HG03175 (cell line): ENCODE measurements around the gene WDR5.

Experiments used
- ATAC-seq: cut with Tn5 transposase; IDR thresholded peaks from one replicate; pipeline ENCODE4 v1.9.1; 2021; ENCODE audit warnings: mild to moderate bottlenecking, moderate library complexity; ENCODE audit not compliant: unreplicated experiment

WDR5 gene

DNA sequence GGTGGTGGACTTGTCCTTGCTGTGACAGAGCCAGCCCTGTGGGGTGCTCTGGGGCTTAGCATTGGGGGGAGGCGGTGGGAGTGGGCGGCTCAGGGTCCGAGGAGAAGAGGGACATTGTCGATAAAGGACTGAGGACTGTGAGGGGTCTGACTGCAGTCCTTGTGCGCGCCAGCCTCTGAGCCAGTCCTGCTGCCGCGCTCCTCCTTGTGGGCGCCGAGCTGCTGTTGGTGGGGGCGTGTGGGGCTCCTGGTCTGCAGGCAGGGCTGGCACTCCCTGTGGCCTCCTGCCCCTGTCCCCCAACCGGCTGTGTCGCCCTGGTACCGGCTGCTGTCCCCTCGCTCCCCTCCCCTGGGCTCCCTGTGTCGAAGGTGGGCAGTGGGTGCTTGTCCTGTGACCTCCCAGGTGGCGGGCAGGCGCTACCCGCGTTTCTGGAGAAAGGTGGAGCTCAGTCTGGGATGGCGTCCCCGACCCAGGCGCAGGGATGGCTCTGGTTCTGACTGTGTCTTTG lies 21.6 kb downstream of the WDR5 start:
- ATAC-seq, result no peak

DNA sequence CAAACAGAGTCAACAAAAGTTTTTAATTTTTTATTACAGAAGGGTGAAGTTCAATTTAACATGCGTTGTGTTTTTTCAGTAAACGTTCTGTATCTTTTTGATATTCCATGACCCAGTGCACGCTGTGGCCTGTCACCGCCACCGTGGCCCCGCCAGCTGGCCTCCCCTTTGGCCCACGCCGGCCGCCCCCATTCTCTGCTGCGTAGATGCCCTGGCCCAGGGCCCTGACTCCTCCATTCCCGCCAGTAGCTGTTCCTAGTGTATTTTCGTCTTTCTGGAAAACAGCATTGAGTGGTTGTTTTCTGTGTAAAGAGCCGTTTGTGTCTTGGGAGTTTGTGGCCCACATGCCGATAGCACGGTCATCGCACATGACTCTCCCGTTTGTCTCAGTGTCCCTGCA lies 22.4 kb downstream of the WDR5 start:
- no peak for ATAC-seq

DNA sequence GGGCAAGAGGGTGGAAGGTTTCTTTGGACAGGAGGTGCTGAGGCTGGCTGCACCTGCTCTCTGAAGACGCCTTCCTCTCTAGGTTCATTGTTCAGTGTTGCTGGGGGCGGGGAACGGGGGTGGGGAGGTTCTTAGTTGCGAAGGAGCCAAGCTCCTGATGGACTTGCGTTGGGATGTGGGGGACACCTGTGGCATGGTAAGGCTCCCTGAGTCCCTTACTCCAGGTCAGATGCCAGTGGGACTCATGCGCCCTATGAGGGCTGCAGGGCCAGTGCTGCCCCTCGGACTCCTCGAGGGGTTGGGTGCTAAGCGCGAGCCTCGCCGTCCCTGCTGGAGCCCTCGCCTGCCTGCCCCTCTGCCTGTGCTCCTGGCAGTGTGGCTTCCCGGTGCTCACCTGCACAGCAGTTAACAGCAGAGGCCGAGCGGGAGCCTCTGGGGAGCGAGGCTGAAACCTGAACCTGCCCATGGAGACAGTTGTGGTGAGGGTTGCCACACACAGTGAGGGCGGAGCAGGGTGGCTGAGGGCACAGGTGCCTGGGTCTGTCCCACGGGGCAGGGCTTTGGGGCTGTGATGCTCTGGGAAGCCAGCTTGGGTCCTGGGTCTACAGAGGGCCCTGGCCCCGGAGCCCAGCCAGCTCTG lies 23.0 kb downstream of the WDR5 start:
- ATAC-seq, result no peak

DNA sequence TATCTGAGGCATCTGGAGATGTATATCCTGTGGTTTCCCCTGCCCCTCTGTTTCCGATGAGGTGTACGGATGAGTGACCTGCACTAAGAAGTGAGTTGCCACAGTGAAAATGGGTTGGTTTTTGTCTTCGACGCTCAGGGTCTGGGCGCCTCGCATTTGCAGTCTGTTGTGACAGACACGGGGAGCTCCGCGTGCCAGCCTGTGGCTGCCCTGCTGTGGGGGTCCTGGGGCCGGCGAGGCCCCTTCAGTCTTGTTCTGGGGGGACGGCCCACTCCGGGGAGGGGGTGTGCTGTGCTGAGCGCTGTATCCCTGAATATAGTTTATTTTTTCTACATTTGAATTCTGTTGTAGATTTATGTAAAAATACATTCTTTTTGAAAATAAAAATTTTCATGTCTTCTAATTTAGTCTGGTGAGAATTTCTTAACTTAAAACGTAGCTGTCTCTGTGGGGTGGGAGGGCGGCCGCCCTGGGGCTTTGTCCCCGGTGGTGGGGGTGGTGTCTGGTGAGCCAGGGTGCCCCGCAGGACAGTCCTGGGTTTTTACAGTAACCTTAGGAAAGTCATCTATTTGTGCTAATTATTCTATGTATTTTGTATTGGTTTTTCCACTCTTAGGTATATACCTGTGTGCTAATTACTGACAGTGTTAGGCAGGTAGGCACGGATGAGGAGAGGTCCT lies 23.8 kb downstream of the WDR5 start:
- ATAC-seq, result no peak

DNA sequence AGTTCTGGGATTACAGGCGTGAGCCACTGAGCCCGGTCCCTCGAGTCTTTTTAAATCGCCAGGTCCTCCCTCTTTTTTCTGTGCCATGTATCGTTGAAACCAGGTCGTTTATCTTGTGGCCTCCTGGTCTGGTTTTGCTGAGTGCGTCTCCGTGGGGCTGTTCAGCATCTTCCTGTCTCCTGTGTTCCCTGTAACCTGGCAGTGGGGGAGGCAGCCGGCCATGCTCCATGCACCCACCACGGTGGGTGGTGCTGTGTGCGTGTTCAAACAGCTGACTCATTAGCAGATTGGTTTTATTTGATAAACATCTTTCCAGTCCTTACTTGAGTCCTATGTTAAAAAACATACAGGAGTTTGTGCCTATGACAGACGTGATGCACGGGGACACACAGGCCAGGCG lies 25.8 kb downstream of the WDR5 start:
- ATAC-seq, result no peak

DNA sequence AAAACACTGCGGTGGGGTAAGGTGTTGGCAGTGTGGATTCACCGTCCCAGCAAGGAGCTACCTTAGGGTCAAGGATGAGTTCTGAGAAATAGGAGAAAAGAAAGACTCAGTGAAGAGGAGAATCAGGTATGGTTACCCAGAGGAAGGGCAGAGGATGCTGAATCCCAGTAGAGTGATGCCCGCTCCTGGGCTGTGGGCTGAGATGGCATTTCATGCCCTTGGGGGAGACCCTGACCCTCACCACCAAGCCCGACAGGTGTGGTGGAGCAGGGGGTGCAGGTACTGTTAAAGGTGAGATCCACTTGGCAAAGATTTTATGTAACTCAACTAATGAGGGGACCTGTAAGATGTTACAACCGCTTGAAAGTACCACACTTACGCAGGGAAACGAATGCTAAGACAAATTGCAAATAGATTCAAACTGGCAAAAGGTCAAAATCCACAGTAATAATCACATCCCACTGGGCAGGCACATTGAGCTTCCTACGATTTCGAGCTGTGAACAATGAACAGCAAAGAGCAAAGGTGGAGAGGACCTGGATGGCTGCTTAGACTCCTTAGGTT lies 26.4 kb downstream of the WDR5 start:
- ATAC-seq, result no peak

DNA sequence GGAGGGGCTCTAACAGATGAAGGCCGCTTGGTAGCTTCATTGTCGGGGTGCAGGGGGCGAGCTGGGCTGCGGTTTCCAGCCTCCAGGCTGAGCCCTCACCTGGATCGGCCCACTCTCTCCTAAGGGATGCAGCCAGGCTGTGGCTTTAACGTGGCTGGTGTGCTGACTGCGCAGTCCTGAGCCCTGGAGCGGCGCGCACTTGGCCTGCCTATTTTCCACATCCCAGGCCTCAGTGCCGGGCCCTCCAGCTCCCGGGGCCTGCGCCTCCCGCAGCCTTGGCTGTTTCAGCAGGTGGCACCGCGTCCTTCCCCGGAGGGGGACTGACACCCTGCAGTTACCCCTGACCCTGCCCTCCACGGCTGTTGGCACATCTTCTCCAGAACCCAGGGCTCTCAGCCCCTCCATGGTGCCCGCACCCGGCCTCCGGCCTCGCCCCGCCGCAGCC lies 27.1 kb downstream of the WDR5 start:
- no peak for ATAC-seq

DNA sequence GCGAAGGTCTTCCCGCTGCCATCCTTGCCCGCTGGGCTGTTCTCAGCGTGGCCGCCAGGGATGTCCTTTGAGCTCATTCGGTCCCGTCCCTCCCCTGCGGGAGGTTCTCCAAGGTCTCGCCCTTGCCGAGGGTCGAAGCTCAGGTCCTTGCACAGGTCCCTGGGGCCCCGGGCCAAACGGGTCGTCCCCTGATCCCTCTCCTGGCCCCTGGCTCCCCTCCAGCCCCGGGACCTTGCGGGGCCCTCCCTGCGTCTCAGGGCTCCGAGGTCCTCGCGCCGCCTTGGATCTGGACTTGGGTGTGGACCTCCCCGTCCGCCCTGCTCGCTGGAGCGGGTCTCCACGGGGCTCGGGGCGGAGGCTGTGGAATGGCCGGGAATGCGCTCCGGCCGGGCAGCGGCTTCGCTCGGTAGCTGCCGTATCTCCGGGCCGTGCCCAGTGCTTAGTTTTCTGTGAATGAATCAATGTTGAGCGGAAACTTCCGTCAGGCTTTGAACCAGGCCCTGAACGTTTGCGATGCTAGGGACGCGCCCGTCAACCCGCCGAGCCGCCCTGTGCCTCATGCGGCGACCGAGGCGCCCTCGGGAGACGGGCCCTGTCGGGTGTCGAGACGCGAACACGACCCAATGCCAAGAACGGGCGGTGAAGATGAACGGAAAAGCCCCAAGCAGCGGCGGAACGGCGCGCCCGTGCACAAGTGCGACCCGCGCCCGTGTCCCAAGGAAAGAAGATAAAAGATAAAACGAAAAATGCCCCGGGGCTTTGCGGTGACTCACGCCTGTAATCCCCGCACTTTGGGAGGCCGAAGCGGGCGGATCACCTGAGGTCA lies 27.7 kb downstream of the WDR5 start:
- no peak for ATAC-seq

DNA sequence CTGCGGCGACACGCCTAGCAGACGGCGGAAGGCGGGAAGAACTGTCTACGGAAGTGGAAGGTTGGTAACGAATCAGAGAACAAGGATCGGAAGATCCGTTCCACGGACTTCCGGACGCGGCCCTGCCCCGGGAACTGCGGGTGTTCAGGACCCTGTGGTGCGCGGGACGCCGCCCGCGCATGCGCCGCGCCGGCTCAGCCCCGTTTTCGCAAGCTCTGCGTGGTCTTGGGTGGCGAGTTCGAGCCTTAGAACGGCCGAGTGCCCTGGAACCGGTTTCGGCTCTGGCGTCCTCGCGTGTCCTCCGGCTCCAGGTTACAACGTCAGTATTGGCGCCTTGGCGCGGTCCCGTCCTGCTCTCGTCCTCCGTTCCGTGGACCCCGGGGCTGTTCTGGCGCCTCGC lies 29.0 kb downstream of the WDR5 start:
- ATAC-seq, result no peak

DNA sequence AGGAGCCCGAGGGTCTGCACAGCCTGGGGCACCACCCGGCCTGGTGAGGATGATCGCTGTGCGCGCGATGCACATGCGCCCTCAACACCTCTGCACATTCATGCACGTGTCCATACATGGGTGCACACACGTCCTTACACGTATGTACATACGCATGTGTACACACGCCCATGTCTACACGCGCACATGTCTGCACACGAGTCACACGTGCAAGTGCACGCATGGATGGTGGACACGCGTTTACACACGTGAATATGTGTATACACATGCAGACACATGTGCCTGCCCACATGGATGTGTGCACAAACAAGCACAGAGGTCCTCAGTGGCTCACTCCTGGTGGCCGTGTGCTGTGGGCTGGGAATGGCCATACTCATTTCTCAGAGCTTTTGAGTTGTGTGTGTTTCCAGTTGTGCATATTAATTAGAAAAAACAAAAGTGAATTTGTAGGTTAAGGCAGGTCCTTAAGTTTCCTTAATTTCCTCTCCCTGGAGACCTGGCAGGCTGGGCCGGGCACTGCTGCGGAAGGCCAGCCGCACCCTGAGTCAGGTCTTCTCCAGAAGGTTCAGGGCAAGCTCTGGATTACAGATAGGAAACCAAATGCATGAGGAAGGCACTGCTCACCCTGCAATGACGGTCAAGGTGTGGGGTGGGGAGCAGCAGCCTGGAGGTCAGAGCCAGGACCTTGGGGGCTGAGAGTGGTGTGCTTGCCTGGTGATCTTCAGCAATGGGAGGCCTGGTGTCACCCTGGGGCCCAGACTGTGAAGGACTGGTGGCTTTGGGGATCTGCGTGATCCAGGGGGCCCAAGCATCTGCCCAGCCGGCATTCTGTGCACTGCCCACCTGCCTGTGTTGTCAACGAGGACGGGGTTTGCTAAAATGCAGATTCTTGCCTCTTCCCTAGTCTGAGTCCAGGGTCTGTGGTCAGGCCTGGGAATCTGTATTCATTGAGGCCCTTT lies 29.8 kb downstream of the WDR5 start:
- ATAC-seq, result no peak

DNA sequence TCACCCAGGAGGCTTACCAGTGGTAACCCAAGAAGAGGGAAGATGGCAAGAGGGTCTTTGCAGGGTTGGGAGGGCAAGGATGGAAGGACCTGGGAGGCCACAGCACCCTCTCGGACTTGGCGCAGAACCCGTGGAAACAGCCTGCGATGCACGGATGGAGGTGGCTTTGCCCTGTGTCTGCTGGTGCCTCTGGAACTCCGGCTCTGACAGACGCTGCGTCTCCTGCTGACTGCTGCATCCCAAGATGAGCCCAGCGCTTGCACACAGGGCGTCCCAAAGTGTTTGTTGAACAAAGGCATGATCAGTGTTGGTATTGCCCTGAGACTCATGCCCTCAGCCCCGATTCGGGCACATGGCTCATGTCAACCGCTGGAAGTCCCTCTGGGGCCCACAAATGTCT lies 30.5 kb downstream of the WDR5 start:
- ATAC-seq, result no peak

DNA sequence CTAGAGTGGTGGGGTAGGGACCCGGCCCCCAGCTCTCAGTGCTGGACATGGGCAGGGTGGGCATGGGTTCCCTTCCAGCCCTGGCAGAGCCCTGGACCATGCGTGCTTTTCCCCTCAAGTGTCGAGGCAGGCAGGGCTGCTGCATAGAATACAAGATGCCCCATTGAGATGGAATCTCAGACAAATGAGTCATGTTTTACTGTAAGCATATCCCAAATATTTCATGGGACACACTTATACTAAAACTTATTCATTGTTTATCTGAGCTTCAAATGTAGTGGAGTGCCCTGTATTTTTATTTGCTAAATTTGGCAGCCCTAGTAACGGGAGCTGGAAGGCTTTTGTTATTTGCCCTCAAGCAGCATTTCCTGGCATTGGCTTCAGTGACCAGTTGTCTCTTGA lies 31.6 kb downstream of the WDR5 start:
- ATAC-seq, result no peak

DNA sequence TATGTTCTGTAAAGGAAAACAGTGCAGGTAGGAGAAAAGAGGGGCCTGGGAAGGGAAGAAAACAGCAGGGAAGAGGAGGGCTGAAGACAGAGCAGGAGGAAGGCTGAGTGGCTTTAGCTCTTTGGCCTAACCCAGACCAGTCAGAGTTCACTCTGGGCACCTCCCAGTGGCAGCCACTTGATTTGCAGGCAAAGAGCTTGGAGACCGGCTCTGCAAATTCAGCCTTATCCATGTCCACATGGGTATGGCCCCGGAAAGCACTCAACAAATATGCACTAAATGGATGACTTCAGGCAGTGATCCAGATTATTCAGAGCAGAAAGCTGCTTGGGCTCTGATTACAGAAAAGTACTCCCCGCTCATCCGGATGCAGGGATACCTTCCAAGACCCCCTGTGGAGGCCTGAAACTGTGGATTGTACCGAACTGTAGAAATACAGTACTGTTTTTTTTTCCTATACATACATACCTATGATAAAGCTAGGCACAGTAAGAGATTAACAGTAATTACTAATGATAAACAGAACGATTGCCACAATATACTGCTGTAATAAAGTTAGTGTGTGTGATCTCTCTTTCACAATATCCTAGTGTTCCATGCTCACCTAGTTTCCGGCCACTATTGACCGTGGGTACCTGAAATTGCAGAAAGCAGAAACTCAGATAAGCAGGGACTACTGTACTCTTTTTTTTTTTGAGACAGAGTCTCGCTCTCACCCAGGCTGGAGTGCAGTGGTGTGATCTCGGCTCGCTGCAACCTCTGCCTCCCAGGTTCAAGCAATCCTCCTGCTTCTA lies 33.1 kb downstream of the WDR5 start:
- ATAC-seq, result no peak

DNA sequence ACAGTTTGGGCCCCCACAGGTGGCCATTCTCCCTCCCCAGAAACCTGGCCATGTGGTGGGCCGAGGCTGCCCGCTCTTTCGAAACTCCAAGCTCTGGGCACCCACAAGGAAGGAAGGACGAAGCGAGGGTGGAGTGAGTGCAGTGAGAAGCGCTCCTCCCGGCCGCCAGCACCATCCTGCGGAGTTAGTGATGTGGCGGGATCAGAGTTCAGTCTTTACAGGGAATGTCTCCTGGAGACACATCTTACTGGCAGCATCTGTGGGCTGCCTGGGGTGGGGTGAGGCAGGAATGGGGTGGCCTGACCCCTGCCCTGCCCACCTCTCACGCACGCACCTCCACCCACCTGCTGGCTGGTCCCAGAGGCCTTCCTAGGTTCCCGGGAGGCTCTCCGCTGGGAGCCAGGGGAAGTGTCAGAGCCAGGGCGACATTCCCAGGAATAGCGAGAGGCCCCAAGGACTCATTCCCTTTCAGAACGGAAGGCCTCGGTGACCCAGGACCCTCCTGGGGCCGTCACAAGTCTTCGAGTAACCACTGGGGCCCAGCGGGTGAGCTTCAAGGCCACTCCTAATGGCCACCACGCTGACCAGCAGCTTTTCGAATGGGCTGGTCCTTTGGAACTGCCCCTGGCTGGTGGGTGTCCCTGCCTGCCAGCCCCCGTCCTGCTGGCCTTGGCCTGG lies 34.0 kb downstream of the WDR5 start:
- no peak for ATAC-seq

DNA sequence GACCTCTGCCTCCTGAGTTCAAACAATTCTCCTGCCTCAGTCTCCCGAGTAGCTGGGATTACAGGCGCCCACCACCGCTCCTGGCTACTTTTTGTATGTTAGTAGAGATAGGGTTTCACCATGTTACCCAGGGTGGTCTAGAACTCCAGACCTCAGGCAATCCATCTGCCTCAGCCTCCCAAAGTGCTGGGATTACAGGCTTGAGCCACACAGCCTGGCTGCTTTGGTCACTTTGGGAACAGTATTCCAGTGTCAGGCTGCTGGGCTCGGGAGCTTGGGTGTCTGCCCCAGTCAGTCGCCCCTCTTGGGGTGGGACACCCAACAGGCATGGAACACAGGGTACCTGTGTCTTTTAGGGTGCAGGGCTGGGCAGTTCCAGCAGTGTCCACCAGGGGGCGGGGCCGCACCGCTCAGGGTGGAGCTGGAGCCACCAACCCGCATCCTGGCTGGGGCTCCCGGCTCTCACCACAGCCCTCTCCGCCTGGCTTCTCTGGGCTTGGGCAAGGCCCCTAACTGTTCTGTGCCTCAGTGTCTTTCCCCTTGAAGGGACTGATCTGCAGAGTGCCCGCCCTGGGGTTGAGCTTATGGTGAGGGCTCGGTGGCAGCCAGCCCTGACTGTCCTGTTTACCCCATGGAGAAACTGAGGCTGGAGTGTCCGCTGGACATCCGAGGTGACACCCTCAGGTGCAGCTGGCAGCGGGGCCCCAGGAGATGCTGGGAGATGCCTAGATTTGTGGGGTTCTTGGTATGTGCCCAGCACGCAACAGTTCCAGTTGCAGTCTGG lies 34.8 kb downstream of the WDR5 start:
- no peak for ATAC-seq

DNA sequence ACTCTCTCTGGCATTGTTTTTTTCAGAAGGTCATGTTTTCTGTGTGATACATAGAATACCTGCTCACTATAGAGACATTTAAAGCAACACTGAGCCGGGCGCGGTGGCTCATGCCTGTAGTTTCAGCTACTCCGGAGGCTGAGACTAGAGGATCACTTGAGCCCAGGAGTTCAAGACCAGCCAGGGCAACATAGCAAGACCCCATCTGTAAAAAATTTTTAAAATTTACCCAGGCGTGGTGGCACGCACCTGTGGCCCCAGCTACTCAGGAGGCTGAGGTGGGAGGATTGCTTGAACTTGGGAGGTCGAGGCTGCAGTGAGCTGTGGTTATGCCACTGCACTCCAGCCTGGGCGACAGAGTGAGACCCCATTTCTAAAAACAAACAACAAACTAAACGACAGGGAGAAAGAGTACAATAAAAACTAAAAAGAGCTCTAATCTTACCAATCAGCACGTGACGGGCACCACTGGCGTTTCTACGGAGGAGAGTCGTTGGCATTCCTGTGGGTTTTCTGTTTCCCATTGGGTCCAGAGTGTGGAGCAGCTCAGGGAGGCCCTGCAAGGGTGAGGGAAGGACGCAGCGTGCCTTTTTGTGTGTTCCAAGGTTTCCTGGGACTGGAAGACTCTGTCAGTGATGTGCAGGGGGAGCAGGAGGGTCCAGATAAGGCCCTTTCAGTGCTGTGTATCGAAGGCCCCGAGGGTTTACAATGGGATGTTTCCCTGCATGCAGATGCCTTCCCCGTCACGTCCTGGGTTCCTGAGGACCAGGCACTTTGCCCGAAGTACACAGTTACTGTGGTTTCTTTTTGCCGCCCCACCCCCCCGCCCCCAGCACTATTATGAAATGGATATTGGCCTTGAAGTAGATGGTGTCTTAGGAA lies 35.7 kb downstream of the WDR5 start:
- ATAC-seq, result no peak
